Brain microvascular endothelial cell (primary cell): Measurements from ENCODE around the gene HSP90B1.
A peak's percentile ranks its signal among the peaks of the same experiment; 100 is the strongest.

Source experiments
- DNase-seq: peaks from one replicate; pipeline ENCODE4 v3.0.0-alpha.2; 2020
- H3K27ac ChIP-seq: fragments of 250-450 bp; sonication (Bioruptor Pico); 2 replicates; pipeline ENCODE4 v1.5.1; 2020; ENCODE audit warnings: mild to moderate bottlenecking, moderate library complexity
- H3K27me3 ChIP-seq: fragments of 250-450 bp; sonication (Bioruptor Pico); replicated peaks from 2 replicates; pipeline ENCODE4 v1.5.1; 2020; ENCODE audit warnings: mild to moderate bottlenecking
- H3K36me3 ChIP-seq: fragments of 250-450 bp; sonication (Bioruptor Pico); replicated peaks from 2 replicates; pipeline ENCODE4 v1.5.1; 2020; ENCODE audit warnings: mild to moderate bottlenecking
- H3K4me3 ChIP-seq: 2 replicates; pipeline ENCODE4 v1.5.1; 2011; ENCODE audit warnings: low read depth, mild to moderate bottlenecking, control low read depth, low read length, moderate library complexity
- CTCF ChIP-seq: IDR thresholded peaks from 2 replicates; pipeline ENCODE4 v1.5.1; 2011; ENCODE audit warnings: low read depth, mild to moderate bottlenecking, moderate library complexity, low read length, control low read depth, inconsistent platforms; ENCODE audit errors: missing control alignments
- in situ Hi-C: cut with HindIII; loops from 2 replicates; pipeline ENCODE4 v1.10.0; 2017; ENCODE audit warnings: low sequenced_read_pairs, low pct_ligation_motif_present

HSP90B1 gene

DNA sequence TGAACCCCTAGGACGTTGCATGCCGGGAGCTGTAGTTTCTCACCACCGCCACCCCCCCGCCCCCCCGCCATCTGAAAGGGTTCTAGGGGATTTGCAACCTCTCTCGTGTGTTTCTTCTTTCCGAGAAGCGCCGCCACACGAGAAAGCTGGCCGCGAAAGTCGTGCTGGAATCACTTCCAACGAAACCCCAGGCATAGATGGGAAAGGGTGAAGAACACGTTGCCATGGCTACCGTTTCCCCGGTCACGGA, 501 bp upstream of the HSP90B1 start:
- no peak for DNase-seq
- peaks cover 19% of the 10 kb centered on the region for H3K36me3 ChIP-seq
- H3K27me3 ChIP-seq = no peaks in the 10 kb centered on the region
- peak overlapping the region; percentile 69 for H3K4me3 ChIP-seq
- in situ Hi-C loops = no loop called here
- peak overlapping the region; percentile 95 for H3K27ac ChIP-seq
- no peak for TF ChIP-seq CTCF

DNA sequence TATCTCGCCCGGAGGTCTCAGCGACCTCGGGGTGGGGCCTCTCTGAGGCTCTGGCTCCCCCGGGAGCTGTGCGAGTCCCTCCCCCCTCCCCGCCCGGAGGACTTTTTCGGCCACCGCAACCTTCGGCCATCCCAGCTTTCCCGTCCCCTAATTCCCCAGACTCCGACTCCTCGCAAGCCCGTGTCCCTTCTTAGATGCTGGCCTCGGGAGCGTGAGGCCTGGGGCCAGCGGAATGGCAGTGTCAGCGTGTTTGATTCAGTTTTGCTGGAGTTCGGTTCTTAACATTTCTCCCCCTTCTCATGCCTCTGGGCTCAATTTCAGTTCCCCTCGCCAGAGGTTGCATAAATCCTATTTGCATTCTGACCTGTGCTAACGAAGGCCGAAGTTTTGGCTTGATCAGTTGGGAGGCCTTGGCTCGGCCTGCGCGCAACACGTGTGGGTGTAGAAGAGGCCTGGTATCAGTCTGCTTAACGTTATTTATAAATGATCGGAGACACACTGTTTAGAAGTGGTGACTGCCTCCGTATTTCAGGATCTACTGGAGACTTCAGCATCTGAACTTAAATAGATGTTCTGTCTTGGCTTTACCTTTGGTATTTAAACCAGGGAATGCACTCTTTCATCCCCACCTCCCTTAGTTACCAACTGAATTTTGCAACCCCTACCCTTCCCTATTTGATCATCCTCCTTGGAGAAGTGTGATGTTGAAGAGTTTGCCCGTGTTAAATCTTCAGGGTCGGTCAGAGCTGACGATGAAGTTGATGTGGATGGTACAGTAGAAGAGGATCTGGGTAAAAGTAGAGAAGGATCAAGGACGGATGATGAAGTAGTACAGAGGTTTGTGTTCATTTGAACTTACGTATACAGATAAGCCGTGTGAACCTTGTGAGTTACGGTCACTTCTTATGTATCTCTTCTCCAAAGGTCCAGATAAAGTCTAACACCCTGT, 851 bp downstream of the HSP90B1 start:
- in situ Hi-C loops = no loop called here
- TF ChIP-seq CTCF = no peak
- no peak for DNase-seq
- Histone ChIP-seq H3K36me3 (peaks cover 29% of the 10 kb centered on the region), H3K27me3 (no peaks in the 10 kb centered on the region), H3K27ac (peak overlapping the region; percentile 88), H3K4me3 (peak overlapping the region; percentile 84)

GRCh38 chr12:103933237-103933636, 3.0 kb downstream of the HSP90B1 start:
- DNase-seq = no peak
- Histone ChIP-seq H3K36me3 (peaks cover 47% of the 10 kb centered on the region), H3K27ac (no peak overlapping the region), H3K4me3 (no peak overlapping the region), H3K27me3 (no peaks in the 10 kb centered on the region)
- in situ Hi-C loops = no loop called here
- no peak for TF ChIP-seq CTCF

DNA sequence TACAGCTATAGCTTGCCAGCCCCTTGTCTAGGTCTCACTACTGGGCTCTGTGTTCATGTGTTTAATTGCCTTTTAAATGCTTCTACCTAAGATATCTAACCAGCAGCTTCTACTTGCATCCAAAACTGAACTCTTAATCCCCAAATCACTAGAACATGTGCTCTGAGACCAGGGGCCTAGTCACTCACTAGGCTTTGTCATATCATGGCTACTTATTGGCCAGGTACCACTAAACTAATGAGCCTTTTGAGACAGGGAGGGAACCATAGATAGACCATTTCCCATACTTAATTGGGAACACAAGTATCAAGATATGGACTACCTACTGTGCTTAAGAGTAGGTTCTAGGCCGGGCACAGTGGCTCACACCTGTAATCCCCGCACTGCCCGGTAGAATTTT, 6.5 kb downstream of the HSP90B1 start:
- Histone ChIP-seq H3K27ac (no peak overlapping the region), H3K27me3 (no peaks in the 10 kb centered on the region), H3K36me3 (peaks cover 76% of the 10 kb centered on the region), H3K4me3 (no peak overlapping the region)
- no peak for TF ChIP-seq CTCF
- DNase-seq = no peak
- in situ Hi-C loops = no loop called here

- Histone ChIP-seq H3K27ac (no peak overlapping the region), H3K4me3 (no peak overlapping the region), H3K36me3 (peaks cover 90% of the 10 kb centered on the region), H3K27me3 (no peaks in the 10 kb centered on the region)
- TF ChIP-seq CTCF = no peak
- DNase-seq = no peak
- in situ Hi-C loops = no loop called here
These were observed 14.8 kb downstream of the HSP90B1 start for GRCh38 chr12:103944964-103945363.
